Fibroblast of mammary gland (primary cell): Measurements from ENCODE around the gene TRMT44.

Experiments used
- DNase-seq: peaks from one replicate; pipeline ENCODE4 v3.0.0-alpha.2; 2010; ENCODE audit warnings: low read depth
- H3K4me3 ChIP-seq: 2 replicates; pipeline ENCODE4 v1.5.1; 2011; ENCODE audit warnings: low read depth, mild to moderate bottlenecking, low read length, moderate library complexity; ENCODE audit not compliant: control insufficient read depth
- TF ChIP-seq, protein P1 (sequence below): conservative IDR thresholded peaks from 2 replicates; pipeline ENCODE4 v1.5.1; 2011; ENCODE audit warnings: low read depth, low read length, inconsistent platforms; ENCODE audit not compliant: control insufficient read depth, insufficient read depth

TRMT44 gene

DNA sequence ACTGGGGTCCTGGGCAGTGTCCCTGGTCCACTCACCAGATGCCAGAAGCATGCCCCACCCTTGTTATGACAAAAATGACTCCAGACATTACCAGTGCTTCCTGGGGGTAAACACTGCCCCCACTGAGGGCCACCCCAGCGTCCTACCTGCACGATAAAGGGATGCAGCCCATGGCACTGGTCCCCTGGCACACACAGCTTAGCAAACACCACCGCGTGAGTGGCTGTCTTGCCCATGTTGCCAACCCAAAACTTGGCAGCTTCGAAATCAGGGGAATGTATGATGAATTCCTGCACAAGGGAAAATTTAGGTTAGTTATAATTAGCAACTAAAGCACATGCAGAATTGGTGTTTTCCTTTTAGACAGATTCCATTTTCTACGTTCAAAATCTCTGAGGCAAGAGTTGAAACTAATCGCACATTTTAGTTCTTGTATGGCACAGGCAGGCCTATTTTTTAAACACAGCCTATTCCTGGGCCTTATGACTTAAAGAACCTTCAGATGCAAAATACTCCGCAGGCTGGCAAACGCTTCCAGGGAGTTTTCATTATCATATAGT is 30.4 kb upstream of the TRMT44 start:
- DNase-seq = no peak
- TF ChIP-seq, protein P1, sequence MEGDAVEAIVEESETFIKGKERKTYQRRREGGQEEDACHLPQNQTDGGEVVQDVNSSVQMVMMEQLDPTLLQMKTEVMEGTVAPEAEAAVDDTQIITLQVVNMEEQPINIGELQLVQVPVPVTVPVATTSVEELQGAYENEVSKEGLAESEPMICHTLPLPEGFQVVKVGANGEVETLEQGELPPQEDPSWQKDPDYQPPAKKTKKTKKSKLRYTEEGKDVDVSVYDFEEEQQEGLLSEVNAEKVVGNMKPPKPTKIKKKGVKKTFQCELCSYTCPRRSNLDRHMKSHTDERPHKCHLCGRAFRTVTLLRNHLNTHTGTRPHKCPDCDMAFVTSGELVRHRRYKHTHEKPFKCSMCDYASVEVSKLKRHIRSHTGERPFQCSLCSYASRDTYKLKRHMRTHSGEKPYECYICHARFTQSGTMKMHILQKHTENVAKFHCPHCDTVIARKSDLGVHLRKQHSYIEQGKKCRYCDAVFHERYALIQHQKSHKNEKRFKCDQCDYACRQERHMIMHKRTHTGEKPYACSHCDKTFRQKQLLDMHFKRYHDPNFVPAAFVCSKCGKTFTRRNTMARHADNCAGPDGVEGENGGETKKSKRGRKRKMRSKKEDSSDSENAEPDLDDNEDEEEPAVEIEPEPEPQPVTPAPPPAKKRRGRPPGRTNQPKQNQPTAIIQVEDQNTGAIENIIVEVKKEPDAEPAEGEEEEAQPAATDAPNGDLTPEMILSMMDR = no peak
- H3K4me3 ChIP-seq = no peak overlapping the region

DNA sequence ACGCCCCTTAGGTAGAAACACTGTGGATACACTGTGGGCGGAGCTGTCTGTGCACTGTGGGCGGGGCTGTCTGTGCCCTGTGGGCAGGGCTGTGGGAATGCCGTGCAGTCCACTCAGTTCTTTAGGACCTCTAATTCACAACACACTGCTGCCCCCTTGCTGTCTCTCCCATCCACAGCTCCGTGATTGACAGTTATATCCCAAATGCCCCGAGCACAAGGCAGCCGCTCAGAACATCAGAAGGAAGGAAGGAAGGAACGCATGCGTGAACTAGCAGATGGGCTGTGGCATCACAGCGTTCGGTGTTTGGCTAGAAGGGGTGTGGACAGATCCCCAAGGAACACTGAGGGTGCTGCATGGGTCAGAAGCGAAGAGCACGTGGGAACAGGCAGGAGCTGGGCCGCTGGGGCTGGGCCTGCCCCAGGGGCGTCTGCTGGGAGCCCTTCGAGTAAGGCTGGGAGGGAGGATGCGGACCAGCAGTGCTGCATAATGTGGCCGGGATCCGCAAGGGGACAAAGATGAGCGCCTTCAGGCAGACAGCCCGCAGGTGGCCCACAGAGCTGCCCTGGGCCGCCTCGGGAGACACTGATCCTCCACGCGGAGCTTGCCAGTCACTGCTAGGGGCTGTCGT is 29.8 kb upstream of the TRMT44 start:
- TF ChIP-seq, protein P1 = peak; percentile 40
- no peak overlapping the region for H3K4me3 ChIP-seq
- peak; percentile 47 for DNase-seq

DNA sequence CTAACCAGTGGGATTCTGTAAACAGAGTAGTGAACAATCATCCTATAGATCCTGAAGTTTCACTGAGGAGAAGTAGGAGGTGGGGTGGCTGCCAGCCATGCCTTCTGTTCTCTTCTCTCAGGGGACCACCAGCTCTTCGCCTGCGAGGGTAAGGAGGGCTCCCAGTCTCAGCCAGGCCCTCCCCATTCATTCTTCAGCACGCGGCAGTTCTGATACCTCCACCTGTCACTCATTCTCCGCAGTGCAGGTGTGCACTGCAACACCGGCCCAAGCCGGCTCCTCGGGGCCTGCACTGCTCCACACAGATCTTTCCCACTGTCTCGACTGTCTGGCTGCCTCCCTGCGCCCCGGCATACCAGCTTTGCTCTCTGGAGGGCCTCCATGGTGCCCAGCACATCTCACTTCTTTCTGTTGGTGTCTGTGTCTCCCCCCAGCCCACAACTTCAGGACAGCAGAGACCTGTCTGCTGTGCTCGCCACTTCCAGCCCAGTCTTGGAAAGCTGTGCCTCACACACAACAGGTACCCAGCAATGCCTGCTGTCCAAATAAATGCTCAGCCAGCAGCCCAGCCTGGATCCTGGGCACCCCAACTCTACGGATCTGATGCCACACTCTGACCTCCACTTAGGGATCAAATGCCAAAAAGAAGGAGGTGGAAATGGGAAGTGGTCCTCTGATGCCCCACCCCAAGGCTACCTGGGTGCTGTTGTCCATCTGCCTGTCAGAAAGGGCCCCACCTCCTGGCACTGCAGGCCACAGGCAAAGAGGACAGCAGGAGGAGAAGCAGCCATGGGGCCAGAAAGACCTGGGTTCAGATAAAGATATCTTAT is 29.0 kb upstream of the TRMT44 start:
- no peak overlapping the region for H3K4me3 ChIP-seq
- TF ChIP-seq, protein P1 = no peak
- DNase-seq = no peak

DNA sequence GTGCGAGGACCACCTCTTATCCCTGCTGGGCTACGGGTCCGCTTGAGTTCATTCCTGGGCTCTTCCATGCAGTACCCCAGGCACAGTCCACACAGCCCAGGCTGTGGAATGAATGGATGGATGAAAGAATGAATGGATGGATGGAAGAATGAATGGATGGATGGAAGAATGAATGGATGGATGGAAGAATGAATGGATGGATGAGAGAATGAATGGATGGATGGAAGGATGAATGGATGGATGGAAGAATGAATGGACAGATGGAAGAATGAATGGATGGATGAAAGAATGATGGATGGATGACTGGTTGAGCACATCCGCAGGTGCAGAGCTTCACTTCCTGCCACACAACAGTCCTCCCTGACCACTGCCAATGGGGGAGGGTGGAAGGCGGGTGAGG is 28.3 kb upstream of the TRMT44 start:
- TF ChIP-seq, protein P1 = no peak
- H3K4me3 ChIP-seq = no peak overlapping the region
- no peak for DNase-seq

DNA sequence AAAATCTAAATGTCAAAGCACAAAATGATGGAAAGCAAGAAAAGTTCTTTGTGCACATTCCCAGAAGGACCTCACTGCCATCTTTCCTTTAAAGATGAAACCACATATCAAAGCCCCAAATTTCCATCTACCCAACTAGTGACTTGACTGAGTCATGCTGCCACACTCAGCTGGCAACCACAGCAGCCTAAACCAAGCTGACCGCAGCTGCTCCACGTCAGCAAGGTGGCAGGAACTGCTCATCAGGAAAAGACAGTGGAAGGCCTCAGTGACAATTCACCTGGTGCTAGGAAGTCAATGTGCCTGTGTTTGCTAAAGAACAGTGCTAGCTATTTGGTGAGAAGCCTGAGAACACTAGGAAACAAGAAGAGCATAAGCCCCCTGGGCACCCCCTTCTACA is 26.2 kb upstream of the TRMT44 start:
- DNase-seq = no peak
- TF ChIP-seq, protein P1 = no peak
- H3K4me3 ChIP-seq = no peak overlapping the region

DNA sequence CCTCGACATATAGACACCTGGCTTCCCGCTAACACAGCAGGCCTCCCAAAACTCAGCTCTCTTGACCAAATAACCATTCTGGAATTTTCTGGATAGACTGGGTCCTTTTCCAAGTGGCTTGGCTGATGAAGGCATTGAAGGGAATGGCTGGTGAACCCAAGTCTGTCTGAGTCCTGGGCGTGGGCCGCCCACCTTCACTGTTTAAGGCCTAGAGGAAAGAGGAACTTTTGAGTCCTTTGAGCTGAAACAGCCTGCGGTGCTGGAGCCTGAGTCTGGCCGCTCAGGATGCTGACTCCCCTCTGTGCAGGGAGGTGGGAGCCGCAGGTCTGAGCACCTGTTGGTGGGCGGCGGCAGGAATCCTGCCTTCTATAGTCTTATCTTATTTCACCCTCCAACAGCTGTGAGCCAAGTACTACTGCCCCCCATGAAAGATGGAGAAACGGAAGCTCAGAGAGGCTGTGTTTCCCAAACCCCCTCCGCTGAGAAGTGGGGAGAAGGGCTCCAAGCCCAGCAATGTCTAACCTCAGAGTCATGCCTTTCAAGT is 23.4 kb upstream of the TRMT44 start:
- TF ChIP-seq, protein P1 = no peak
- no peak overlapping the region for H3K4me3 ChIP-seq
- DNase-seq = no peak
